Measurements from ENCODE around the gene SNPH.
"Not testable (repeated sequence)": the region's sequence is repeated elsewhere in the genome, so short reads cannot be mapped to it uniquely, and the experiment has no call there.

The SNPH gene

GRCh38 chr20:1266167-1266973 lies at the start of gene SNPH:
Gene SNPH (plus strand): TSS chr20:1266294. CDS start chr20:1296240, 29,946 bp downstream.
- DNase-seq (ENCODE audit: low read depth) = peak; percentile 66

DNA sequence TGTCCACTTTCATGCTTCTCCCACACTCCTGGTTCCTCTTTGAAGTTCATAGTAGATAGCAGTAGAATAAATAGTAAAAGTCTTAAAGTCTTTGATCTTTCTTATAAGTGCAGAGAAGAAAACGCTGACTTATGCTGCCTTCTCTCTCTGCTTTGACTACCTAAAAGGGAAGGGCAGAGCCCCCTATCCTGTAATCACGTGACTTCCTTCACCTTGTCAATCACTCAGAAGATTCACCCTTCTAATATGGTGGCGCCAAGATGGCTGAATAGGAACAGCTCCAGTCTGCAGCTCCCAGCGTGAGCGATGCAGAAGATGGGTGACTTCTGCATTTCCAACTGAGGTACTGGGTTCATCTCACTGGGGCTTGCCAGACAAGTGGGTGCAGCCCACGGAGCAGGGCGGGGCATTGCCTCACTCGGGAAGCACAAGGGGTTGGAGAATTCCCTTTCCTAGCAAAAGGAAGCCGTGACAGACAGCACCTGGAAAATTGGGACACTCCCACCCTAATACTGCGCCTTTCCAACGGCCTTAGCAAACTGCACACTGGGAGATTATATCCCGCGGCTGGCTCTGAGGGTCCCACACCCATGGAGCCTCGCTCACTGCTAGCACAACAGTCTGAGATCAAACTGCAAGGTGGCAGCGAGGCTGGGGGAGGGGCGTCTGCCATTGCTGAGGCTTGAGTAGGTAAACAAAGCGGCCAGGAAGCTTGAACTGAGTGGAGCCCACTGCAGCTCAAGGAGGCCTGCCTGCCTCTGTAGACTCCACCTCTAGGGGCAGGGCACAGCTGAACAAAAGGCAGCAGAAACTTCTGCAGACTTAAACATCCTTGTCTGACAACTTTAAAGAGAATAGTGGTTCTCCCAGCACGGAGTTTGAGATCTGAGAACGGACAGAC lies 49.3 kb upstream of the SNPH start:
- DNase-seq (ENCODE audit: low read depth) = not testable (repeated sequence)

- DNase-seq (ENCODE audit: low read depth) = not testable (repeated sequence)
Measured at GRCh38 chr20:1222750-1223149, 43.3 kb upstream of the SNPH start.

DNA sequence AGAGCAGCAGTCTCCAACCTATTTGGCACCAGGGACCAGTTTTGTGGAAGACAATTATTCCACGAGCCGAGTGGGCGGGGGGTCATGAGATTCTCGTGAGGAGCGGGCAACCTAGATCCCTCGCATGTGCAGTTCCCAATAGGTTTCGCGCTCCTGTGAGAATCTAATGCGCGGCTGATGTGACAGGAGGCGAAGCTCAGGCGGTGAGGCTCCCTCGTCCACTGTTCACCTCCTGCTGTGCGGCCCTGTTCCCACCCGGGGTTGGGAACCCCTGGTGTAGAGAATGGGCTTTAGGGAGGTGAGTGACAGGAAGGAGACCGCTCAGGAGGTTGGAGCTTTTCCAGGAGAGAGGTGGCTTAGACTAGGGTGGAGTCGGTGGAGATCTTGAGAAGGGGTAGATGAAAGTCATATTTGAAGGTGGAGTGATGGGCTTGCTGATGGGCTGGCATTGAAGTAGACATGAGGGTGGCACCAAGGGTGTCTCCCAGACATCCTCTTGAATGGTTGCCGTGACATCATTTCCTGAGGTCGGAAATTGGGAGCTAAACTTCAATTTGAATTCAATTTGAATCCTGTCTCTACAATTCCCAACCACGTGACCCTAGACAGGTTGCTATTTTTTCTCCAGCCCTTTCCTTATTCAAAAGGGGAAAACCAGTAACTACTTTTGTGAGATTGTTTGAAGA lies 41.7 kb upstream of the SNPH start:
- DNase-seq (ENCODE audit: low read depth) = no peak

GRCh38 chr20:1225263-1225782 lies 40.8 kb upstream of the SNPH start:
- DNase-seq (ENCODE audit: low read depth) = no peak

DNA sequence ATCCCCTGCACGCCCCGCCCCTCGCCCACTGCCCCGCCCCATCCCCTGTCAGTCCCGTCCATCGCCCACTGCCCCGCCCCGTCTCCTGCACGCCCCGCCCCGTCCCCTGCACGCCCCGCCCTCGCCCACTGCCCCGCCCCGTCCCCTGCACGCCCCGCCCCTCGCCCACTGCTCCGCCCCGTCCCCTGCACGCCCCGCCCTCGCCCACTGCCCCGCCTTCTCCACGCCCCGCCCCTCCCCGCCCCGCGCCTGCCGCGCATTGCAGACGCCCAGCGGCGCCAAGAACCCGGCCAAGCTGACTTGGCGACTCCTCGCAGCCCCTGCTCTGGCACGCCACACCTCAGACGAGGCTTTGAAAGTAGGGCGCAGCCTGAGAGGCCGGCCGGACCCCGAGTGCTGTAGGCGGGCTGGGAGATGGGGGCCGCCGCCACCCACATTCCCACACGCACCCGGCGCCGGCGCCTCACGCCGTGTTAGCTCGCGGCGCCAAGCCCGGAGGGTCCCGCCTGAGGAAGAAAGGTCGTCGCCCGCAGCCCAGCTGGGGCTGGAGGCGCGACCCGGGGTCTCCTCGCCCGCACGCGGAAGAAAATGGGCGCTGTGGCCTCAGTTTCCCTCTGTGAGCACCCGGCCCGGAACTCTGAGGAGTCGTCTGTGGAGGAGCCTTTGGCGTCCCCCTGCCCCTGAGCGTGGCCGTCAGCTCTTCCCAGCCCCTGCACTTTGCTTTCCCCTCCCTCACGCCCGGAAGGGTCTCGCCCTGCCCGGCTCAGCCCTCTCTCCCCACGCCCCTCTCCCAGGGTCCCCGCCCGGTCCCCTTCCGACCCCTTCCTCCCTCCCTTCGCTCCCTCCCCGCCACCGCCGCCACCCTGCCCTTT lies 40.1 kb upstream of the SNPH start, which contains the start of gene RAD21L1:
RAD21L1 (plus strand) TSS at position 262 of the 872 bp plus-strand sequence. CDS start 2,410 bp downstream, outside the sequence.
- DNase-seq (ENCODE audit: low read depth) = peak; percentile 73

GRCh38 chr20:1229541-1229940 lies 36.6 kb upstream of the SNPH start:
- no peak for DNase-seq (ENCODE audit: low read depth)

- no peak for DNase-seq (ENCODE audit: low read depth)
Measured at GRCh38 chr20:1232286-1233111, 33.6 kb upstream of the SNPH start.

DNA sequence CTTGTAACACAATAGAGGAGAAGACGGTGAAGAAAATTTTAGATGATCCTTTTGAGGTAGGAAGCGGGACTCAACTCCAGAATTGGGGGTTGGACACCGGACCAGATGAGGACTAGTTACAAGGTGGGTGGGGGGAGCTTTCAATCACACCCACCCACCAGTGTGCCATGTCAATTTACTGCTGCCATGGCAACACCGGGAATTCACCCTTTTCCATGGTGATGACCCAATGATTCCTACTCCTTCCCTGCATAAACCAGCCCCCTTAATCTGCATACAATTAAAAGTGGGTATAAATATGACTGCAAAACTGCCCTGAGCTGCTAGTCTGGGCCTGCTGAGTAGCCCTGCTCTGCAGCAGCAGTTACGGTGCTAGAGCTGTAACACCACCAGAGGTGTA lies 25.5 kb upstream of the SNPH start:
- DNase-seq (ENCODE audit: low read depth) = no peak

- DNase-seq (ENCODE audit: low read depth) = no peak
Measured at GRCh38 chr20:1241456-1241855, 24.6 kb upstream of the SNPH start.

DNA sequence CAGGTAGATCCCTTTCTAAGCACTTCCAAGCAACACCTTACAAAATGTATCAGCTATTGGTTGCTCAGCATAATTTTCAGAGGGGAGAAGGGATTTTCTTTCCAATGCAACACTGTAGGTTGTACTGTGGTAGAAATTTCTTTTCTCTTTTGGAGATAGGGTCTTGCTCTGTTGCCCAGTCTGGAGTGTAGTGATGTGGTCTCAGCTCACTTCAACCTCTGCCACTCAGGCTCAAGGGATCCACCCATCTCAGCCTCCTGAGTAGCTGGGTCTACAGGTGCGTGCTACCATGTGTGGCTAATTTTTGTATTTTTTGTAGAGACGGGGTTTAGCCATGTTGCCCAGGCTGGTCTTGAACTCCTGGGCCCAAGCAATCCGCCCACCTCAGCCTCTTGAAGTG lies 24.0 kb upstream of the SNPH start:
- DNase-seq (ENCODE audit: low read depth) = no peak

DNA sequence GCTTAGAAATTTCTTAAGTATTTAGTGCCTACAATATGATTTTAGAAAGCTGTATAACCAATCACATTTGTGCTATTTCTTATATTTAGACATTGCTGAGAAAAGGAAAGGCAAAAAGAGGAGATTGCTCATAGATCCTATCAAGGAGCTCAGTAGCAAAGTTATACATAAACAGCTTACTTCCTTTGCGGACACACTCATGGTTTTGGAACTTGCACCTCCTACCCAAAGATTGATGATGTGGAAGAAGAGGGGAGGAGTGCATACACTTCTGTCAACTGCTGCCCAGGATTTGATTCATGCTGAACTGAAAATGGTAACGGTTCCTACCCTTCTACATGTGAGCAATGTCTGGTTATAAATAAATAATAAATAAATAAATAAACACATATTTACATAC lies 23.6 kb upstream of the SNPH start:
- no peak for DNase-seq (ENCODE audit: low read depth)

GRCh38 chr20:1245578-1245977 lies 20.5 kb upstream of the SNPH start:
- DNase-seq (ENCODE audit: low read depth) = no peak

DNA sequence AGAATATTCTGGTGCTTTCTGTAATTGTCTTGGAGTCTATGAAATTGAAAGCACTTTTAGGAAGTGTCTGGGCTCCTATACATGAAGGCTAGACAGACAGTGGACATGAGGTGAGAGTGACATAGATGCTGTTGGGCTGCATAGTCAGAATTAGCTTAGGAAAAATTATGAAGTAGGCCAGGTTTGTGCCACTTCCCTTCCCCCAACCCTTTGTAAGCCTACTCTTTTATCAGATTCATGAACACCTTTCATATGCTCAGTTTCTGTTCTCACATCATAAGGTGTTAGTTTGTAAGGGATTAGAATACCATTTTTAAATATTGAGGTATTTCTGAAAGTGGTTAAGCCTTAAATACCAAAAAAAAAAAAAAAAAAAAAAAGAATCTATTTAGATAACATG lies 18.4 kb upstream of the SNPH start:
- DNase-seq (ENCODE audit: low read depth) = no peak

- not testable (repeated sequence) for DNase-seq (ENCODE audit: low read depth)
Measured at GRCh38 chr20:1250282-1250681, 15.8 kb upstream of the SNPH start.

GRCh38 chr20:1252416-1252815 lies 13.7 kb upstream of the SNPH start:
- DNase-seq (ENCODE audit: low read depth) = no peak

DNA sequence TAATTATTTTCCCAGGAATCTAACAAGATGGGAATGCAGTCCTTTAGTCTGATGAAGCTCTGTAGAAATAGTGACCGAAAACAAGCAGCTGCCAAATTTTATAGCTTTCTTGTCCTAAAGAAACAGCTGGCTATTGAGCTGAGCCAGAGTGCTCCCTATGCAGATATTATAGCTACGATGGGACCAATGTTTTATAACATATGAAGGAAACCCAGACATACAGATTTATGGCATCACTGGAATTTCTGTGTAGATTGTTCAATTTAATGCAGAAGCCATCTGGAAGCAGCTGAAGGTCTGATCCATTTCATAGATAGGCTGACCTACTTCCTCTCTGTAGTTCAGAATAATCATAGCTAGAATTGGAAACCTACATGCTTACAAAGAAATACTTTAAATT lies 11.8 kb upstream of the SNPH start:
- DNase-seq (ENCODE audit: low read depth) = no peak

DNA sequence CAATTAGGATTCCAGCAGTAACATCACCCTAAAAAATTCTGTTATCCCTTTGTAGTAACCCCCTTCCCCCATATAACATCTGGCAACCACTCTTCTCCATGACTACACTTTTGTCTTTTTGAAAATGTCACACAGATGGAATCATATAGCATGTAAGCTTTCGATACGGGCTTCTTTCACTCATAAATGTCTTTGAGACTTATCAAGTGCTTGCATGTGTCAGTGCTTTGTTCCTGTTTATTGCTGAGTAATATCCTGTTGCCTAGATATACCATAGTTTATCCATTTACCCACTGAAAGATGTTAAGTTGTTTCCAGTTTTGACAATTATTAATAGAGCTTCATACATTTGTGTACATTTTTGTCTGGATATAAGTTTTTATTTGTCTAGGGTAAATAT lies 10.4 kb upstream of the SNPH start:
- no peak for DNase-seq (ENCODE audit: low read depth)

DNA sequence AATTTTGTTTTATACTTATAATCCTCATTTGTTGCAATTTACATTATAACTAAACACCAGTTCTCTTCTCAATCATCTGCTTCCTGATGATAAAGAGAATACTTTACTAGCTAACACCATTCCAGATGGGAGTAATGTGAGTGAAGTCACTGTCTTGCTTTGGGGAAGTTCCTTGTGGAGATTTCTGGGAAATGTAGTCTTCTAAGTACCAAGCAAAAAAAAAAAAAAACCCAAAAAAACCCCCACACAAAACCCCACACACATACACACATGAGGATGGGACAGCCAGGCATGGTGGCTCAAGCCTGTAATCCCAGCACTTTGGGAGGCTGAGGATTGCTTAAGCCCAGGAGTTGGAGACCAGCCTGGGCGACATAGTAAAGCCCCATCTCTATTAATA lies 2.2 kb upstream of the SNPH start:
- DNase-seq (ENCODE audit: low read depth) = no peak

GRCh38 chr20:1264727-1265126 lies 1.4 kb upstream of the SNPH start:
- DNase-seq (ENCODE audit: low read depth) = no peak

Data from activated T-cell treated with anti-CD3 and anti-CD28 coated beads for 48 hours (primary cell).